Cardiac fibroblast (primary cell): ENCODE results near the gene ATP1A2.
A peak's percentile ranks its signal among the peaks of the same experiment; 100 is the strongest.

Experiments used
- DNase-seq, 2 donors: peaks; one replicate each; pipeline versions ENCODE4 v3.0.0 to v3.0.0-alpha.2; 2010; ENCODE audit warnings: low read depth in 2 of 2
- H3K4me3 ChIP-seq, 2 donors: replicated peaks in 1 of 2; 1 replicate in 1 of 2; 2 replicates in 1 of 2; pipeline ENCODE4 v1.5.1; 2011; ENCODE audit warnings: low read depth in 2 of 2, low read length in 2 of 2, mild to moderate bottlenecking in 2 of 2, moderate library complexity in 1 of 2
- CTCF ChIP-seq: IDR thresholded peaks from one replicate; pipeline ENCODE4 v1.5.1; 2011; ENCODE audit warnings: low read depth, mild to moderate bottlenecking, low read length, inconsistent platforms

Gene ATP1A2

DNA sequence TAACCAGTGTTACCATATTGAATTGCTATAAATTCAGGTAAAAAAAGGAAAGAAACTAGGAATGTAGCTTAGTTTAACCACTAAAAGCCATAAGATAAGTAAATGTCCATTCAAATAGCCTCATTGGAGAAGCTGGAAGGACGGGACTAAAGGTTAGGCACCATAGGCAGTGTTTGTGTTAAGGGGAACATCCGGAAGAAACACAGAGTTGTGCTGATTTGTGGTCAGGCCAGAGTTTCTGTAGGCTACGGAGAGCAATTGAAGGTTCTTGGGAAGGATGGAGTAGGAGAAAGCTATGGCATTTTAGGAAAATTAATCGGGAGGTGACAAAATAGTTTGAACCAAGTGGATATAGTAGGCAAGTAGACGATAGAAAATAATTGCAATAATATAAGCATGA, 44.3 kb upstream of the ATP1A2 start:
- no peak for TF ChIP-seq CTCF

DNA sequence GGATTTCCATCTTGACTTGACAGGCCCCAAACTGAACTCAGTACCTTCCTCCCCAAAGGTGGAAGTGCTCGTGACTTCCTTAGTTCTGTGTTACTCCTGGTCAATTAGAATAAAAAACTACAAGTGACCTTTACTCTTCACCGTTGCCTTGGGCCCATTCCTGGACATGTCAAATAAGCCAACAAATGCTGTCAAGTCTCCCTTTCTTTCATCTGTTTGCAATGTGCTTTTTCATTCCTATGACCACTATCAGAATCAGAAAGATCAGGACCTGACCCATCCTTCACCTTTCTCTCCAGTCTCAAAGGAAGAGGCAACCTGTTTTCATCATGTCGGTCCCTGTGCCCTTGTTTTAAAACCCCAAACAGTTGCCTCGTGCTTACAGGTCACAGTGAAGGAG, 40.7 kb upstream of the ATP1A2 start:
- no peak overlapping the region for H3K4me3 ChIP-seq
- no peak for DNase-seq
- no peak for TF ChIP-seq CTCF

More for the DNA sequence above, 44.3 kb upstream of the ATP1A2 start:
- no peak overlapping the region for H3K4me3 ChIP-seq
- no peak for DNase-seq

DNA sequence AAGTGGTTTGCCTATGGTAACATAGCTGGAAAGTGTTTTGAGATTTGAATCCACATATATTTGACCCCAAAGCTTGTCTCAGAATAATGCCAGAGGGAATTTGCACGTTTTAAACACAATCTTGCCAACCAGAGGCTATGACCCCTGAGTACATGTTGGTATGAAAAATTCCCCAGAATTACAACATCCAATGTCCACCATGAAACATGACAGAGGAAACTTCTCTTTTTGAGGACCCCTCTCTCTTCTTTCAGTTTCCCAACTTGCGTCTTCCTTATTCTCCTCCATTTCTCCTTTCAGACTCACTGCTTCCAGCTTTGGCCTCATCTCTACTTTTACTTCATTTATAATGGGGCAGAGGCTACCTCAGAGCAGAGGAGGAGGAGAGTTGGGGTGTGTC, 39.7 kb upstream of the ATP1A2 start:
- no peak for DNase-seq
- no peak for TF ChIP-seq CTCF
- no peak overlapping the region for H3K4me3 ChIP-seq

- no peak for DNase-seq
- no peak overlapping the region for H3K4me3 ChIP-seq
- TF ChIP-seq CTCF = no peak
These were observed 39.3 kb upstream of the ATP1A2 start for GRCh38 chr1:160076295-160076694.

DNA sequence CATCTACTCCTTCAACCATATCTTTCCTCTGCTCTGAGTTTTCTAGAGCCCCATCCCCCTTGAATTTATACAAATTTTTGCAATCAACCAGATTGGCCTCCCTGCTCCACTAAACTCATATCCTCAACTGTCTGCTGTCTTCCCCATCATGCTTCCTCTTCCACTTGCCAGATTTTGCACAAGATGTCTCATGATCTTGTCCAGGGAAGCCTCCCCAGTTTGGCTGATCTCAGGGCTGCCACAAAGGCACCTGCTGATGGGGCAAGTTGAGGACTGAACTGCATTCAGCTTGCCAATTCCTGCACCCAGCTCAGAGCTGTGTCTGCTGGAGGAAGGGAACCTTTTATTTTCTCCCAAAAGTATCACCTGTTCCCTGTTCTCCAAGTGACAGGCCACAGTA, 38.1 kb upstream of the ATP1A2 start:
- H3K4me3 ChIP-seq = no peak overlapping the region
- DNase-seq = no peak
- TF ChIP-seq CTCF = no peak

GRCh38 chr1:160078512-160079195, 36.9 kb upstream of the ATP1A2 start:
- DNase-seq = peak; percentile 32 to 46

More at GRCh38 chr1:160078512-160079195, 36.9 kb upstream of the ATP1A2 start:
- TF ChIP-seq CTCF = peak; percentile 88
- H3K4me3 ChIP-seq = no peak overlapping the region
